Cardiac muscle cell (in vitro differentiated cells and primary cell): Measurements from ENCODE around the gene ZSCAN16. TPM values are rescaled to one million over a fixed set of nuclear protein-coding genes. Genes with fewer than 3 reads are reported as not detected.

Source experiments
- DNase-seq, 2 donors: peaks; one replicate each; pipeline versions ENCODE4 v3.0.0 to v3.0.0-alpha.2; 2010 to 2017; ENCODE audit warnings: low read depth in 1 of 2, low spot score in 1 of 2
- H3K27ac ChIP-seq: fragments of 200-600 bp; sonication (generic); 2 replicates; pipeline ENCODE4 v1.5.1; 2016
- H3K27me3 ChIP-seq: fragments of 200-600 bp; sonication (generic); 2 replicates; pipeline ENCODE4 v1.6.0; 2016; ENCODE audit warnings: control low read depth
- H3K36me3 ChIP-seq: fragments of 200-600 bp; sonication (generic); 2 replicates; pipeline ENCODE4 v1.5.1; 2016; ENCODE audit warnings: control low read depth
- H3K4me1 ChIP-seq: fragments of 200-600 bp; sonication (generic); 2 replicates; pipeline ENCODE4 v1.8.1; 2017; ENCODE audit warnings: low read depth, mild to moderate bottlenecking, mixed run types
- H3K4me3 ChIP-seq: fragments of 200-600 bp; sonication (generic); 2 replicates; pipeline ENCODE4 v1.5.1; 2016; ENCODE audit warnings: mild to moderate bottlenecking
- H3K9me3 ChIP-seq: fragments of 200-600 bp; sonication (generic); 2 replicates; pipeline ENCODE4 v1.5.1; 2017; ENCODE audit warnings: low read depth, mild to moderate bottlenecking, control low read depth
- polyA plus RNA-seq: library from polyadenylated mRNA; unstranded; fragments of >200 nt; fragmentation: Nextera tagmentation; extraction: Ambion mirVana; gene quantifications from 2 replicates; pipeline ENCODE4 v1.2.1, GENCODE V29; 2016
- total RNA-seq: library from RNA; depleted of rRNA; stranded (reverse); fragments of >200 nt; gene quantifications from 2 replicates; pipeline ENCODE4 v1.2.3, GENCODE V29; 2016
- TF ChIP-seq, protein P1 (sequence below): IDR thresholded peaks from 2 replicates; pipeline ENCODE4 v1.5.1; 2012; ENCODE audit warnings: low read depth, mild to moderate bottlenecking, low read length

ZSCAN16 gene
- total and polyA plus RNA-seq, 2 experiments from 2014 or later = 7.4 to 9.3 TPM

DNA sequence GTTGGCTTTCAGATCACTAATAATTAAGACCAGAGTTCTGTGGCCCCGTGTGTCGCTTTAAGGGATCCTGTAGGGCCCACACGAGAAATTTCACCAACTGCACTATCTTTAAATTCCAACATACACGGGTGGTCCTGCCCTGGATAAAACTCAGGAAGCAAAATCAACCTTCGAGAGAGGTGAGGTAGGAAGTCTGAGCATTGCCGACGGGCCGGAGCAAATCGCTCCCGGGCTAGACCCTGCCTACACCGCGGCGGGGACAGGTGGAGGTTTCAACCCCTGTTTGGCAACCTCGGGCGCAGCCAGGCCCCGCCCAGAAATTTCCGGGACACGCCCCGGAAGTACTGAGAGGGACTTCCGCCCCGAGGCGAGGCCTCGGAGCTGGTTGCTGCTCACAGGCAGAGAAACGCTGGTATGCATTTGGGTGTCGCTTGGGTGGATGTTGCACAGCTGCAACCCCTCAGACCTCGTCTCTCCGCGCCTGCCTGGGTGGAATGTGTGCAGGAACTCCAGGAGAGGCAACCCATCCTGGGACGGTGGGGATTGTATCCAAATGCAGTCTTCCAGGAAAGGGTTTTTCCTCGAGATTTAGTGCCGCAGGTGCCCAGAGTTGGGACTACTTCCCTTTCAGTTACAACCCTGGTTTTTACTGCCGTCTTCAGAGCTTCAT, 37.1 kb downstream of the ZSCAN16 start:
- peak; percentile 42 to 75 for DNase-seq
- Histone ChIP-seq H3K9me3 (no peaks in the 10 kb centered on the region), H3K4me3 (peak overlapping the region; percentile 4), H3K27me3 (no peaks in the 10 kb centered on the region), H3K27ac (no peak overlapping the region), H3K36me3 (peaks cover 12% of the 10 kb centered on the region), H3K4me1 (no peaks in the 10 kb centered on the region)
- TF ChIP-seq, protein P1, sequence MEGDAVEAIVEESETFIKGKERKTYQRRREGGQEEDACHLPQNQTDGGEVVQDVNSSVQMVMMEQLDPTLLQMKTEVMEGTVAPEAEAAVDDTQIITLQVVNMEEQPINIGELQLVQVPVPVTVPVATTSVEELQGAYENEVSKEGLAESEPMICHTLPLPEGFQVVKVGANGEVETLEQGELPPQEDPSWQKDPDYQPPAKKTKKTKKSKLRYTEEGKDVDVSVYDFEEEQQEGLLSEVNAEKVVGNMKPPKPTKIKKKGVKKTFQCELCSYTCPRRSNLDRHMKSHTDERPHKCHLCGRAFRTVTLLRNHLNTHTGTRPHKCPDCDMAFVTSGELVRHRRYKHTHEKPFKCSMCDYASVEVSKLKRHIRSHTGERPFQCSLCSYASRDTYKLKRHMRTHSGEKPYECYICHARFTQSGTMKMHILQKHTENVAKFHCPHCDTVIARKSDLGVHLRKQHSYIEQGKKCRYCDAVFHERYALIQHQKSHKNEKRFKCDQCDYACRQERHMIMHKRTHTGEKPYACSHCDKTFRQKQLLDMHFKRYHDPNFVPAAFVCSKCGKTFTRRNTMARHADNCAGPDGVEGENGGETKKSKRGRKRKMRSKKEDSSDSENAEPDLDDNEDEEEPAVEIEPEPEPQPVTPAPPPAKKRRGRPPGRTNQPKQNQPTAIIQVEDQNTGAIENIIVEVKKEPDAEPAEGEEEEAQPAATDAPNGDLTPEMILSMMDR = no peak

DNA sequence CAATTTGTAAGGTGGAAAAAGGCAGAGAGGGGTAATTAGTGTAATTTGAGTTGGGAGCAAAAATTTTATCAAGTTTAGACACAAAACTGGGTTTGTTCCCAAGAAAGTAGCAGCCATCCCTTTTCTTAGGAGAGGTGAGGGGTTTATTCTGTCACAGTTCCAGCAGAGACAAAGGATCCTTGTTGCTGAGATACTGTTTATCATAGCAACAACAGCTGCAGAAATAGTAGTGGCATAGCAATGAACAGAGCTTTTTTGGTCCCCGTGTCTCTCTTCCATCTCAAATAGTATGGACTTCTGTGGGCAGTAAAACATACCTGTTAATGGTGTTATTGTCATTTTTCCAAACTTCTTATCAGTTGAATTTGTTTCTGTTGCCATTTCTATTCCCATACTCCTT, 41.2 kb downstream of the ZSCAN16 start:
- H3K27ac ChIP-seq = no peak overlapping the region
- H3K9me3 ChIP-seq = no peaks in the 10 kb centered on the region
- TF ChIP-seq, protein P1 = no peak
- no peaks in the 10 kb centered on the region for H3K36me3 ChIP-seq
- H3K4me3 ChIP-seq = no peak overlapping the region
- no peaks in the 10 kb centered on the region for H3K4me1 ChIP-seq
- DNase-seq = no peak
- no peaks in the 10 kb centered on the region for H3K27me3 ChIP-seq

DNA sequence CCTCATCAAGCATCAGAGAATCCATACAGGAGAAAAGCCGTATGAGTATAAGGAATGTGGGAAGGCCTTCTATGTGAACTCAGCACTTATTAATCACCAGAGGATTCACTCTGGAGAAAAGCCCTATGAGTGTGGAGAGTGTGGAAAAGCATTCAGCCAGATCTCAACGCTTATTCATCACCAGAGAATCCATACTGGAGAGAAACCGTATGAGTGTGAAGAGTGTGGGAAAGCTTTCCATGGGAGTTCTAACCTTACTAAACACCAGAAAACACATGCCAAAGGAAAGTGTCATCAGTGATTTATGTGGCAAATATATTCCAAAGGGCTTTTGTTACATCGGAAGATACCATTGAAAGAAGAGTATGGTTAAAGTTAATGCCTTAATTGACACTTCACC, 42.7 kb downstream of the ZSCAN16 start:
- no peaks in the 10 kb centered on the region for H3K9me3 ChIP-seq
- H3K27me3 ChIP-seq = no peaks in the 10 kb centered on the region
- peak in 1 of 2 donors; percentile 60 for DNase-seq
- H3K27ac ChIP-seq = no peak overlapping the region
- H3K4me3 ChIP-seq = no peak overlapping the region
- TF ChIP-seq, protein P1 = no peak
- H3K4me1 ChIP-seq = no peaks in the 10 kb centered on the region
- H3K36me3 ChIP-seq = no peaks in the 10 kb centered on the region

DNA sequence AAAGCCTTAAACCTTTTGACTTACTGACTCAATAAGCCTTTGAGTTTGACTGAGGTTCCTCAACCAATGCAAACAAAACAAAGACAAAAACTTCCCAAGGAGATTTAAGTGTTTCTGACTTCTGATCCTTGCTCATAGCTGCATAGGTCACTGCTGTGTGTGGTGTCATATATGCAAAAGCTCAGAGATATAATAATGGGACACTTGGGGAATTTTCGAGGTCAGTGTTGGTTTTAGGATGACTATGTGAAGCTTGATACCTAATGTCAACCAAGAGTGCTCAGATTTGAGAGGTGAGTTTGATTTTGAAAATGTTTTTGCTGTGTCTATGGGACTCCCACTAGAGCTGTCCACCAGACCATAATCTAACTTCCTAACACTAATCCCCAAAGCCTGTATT, 43.5 kb downstream of the ZSCAN16 start:
- Histone ChIP-seq H3K27me3 (no peaks in the 10 kb centered on the region), H3K27ac (no peak overlapping the region)

DNA sequence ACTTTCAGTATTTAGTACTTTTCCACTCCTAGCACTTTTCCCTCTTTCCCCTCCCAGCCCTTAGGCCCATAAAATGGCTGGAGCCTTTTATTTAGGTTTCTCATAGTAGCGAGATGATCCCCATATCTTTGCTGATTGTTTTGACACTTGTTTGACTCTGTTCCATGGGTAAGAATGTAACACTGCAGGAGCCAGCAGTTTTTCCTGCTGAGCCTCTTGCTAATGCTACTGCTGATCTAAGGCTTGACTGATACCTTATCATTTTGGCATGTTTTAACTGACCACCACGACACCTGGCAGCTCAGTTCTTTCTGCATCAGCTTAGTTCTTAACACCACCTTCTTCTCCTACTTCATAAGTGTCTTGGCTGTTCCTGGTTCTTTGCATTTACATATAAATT, 46.9 kb downstream of the ZSCAN16 start:
- Histone ChIP-seq H3K4me3 (no peak overlapping the region), H3K4me1 (no peaks in the 10 kb centered on the region), H3K27ac (no peak overlapping the region), H3K9me3 (no peaks in the 10 kb centered on the region), H3K27me3 (peaks cover 9% of the 10 kb centered on the region), H3K36me3 (peaks cover 3% of the 10 kb centered on the region)
- no peak for DNase-seq
- TF ChIP-seq, protein P1 = no peak

More for the DNA sequence above, 43.5 kb downstream of the ZSCAN16 start:
- DNase-seq = no peak
- no peaks in the 10 kb centered on the region for H3K4me1 ChIP-seq
- TF ChIP-seq, protein P1 = no peak
- H3K36me3 ChIP-seq = peaks cover 3% of the 10 kb centered on the region
- no peak overlapping the region for H3K4me3 ChIP-seq
- no peaks in the 10 kb centered on the region for H3K9me3 ChIP-seq
